WTC11 (cell line): ENCODE data around the gene LY6G5B. TPM values are rescaled to one million over a fixed set of nuclear protein-coding genes. Genes with fewer than 3 reads are reported as not detected.

Source experiments
- ATAC-seq: fragments of 200-7000 bp; cut with Tn5 transposase; 2 replicates; pipeline ENCODE4 v1.10.0; 2021; ENCODE audit warnings: mild to moderate bottlenecking, moderate library complexity
- CTCF ChIA-PET: fragments of 300-600 bp; sonication (Branson Sonifier 250); formaldehyde crosslinking; loops from one replicate; lab custom pipeline; 2021; ENCODE audit warnings: antibody characterized with exemption; lab: Charles Lee
- POLR2A ChIA-PET: fragments of 350-600 bp; sonication (Branson Sonifier 250); formaldehyde crosslinking; loops from one replicate; lab custom pipeline; 2021; ENCODE audit warnings: antibody characterized with exemption; lab: Charles Lee
- DNase-seq: peaks from one replicate; pipeline ENCODE4 v3.0.0; 2021; ENCODE audit warnings: low spot score
- H3K27ac Mint-ChIP-seq: 2 replicates; pipeline ENCODE4 v1.8.0; 2021; ENCODE audit warnings: mixed read lengths
- H3K27me3 Mint-ChIP-seq: 2 replicates; pipeline ENCODE4 v1.8.0; 2021; ENCODE audit warnings: low read depth, mild to moderate bottlenecking, moderate library complexity, mixed read lengths
- H3K36me3 Mint-ChIP-seq: 2 replicates; pipeline ENCODE4 v1.8.0; 2021; ENCODE audit warnings: mixed read lengths
- H3K4me1 Mint-ChIP-seq: 2 replicates; pipeline ENCODE4 v1.8.0; 2022; ENCODE audit warnings: mixed read lengths
- H3K4me3 Mint-ChIP-seq: 2 replicates; pipeline ENCODE4 v1.8.0; 2021; ENCODE audit warnings: mild to moderate bottlenecking, moderate library complexity, mixed read lengths
- H3K9me3 Mint-ChIP-seq: 2 replicates; pipeline ENCODE4 v1.8.0; 2021; ENCODE audit warnings: mixed read lengths
- CREB1 ChIP-seq: sonication (generic); formaldehyde crosslinking; IDR thresholded peaks from 2 replicates; pipeline ENCODE4 v1.8.0; 2023; ENCODE audit warnings: mild to moderate bottlenecking, missing genetic modification reagents
- CREM ChIP-seq: sonication (generic); formaldehyde crosslinking; IDR thresholded peaks from 2 replicates; pipeline ENCODE4 v1.8.1; 2022; ENCODE audit warnings: mild to moderate bottlenecking, missing genetic modification reagents, moderate library complexity
- CTCF ChIP-seq: fragments of 200-600 bp; IDR thresholded peaks from 2 replicates; pipeline ENCODE4 v1.8.0; 2022; ENCODE audit warnings: antibody characterized with exemption
- E2F4 ChIP-seq: sonication (generic); formaldehyde crosslinking; IDR thresholded peaks from 2 replicates; pipeline ENCODE4 v1.8.1; 2022; ENCODE audit warnings: low read depth, mild to moderate bottlenecking, moderate library complexity, missing genetic modification reagents, borderline replicate concordance
- EMX1 ChIP-seq: fragments of 250-450 bp; sonication (Bioruptor Pico); IDR thresholded peaks from 2 replicates; pipeline ENCODE4 v1.8.0; 2021; ENCODE audit warnings: mild to moderate bottlenecking
- ESRRA ChIP-seq: sonication (generic); formaldehyde crosslinking; IDR thresholded peaks from 2 replicates; pipeline ENCODE4 v1.8.1; 2022; ENCODE audit warnings: mild to moderate bottlenecking, missing genetic modification reagents, borderline replicate concordance
- FOXK1 ChIP-seq: sonication (generic); formaldehyde crosslinking; IDR thresholded peaks from 2 replicates; pipeline ENCODE4 v1.8.0; 2022; ENCODE audit warnings: mild to moderate bottlenecking, moderate library complexity, missing genetic modification reagents
- FOXP1 ChIP-seq: sonication (generic); formaldehyde crosslinking; IDR thresholded peaks from 2 replicates; pipeline ENCODE4 v1.8.0; 2022; ENCODE audit warnings: missing genetic modification reagents, mild to moderate bottlenecking, moderate library complexity, borderline replicate concordance
- GABPB1 ChIP-seq: sonication (generic); formaldehyde crosslinking; IDR thresholded peaks from 2 replicates; pipeline ENCODE4 v1.8.1; 2023; ENCODE audit warnings: mild to moderate bottlenecking, missing genetic modification reagents
- GRHL2 ChIP-seq: fragments of 250-450 bp; sonication (Bioruptor Pico); IDR thresholded peaks from 2 replicates; pipeline ENCODE4 v1.8.0; 2022; ENCODE audit warnings: mild to moderate bottlenecking, moderate library complexity; ENCODE audit not compliant: insufficient replicate concordance, severe bottlenecking
- HMGA2 ChIP-seq: fragments of 250-450 bp; sonication (Bioruptor Pico); IDR thresholded peaks from 2 replicates; pipeline ENCODE4 v1.4.0; 2021; ENCODE audit warnings: mild to moderate bottlenecking, moderate library complexity
- HMGXB4 ChIP-seq: sonication (generic); formaldehyde crosslinking; IDR thresholded peaks from 2 replicates; pipeline ENCODE4 v1.8.1; 2023; ENCODE audit warnings: mild to moderate bottlenecking, moderate library complexity, missing genetic modification reagents
- NFE2L1 ChIP-seq: sonication (generic); formaldehyde crosslinking; IDR thresholded peaks from 2 replicates; pipeline ENCODE4 v1.8.1; 2023; ENCODE audit warnings: missing genetic modification reagents
- PREB ChIP-seq: sonication (generic); formaldehyde crosslinking; IDR thresholded peaks from 2 replicates; pipeline ENCODE4 v1.8.1; 2022; ENCODE audit warnings: mild to moderate bottlenecking, missing genetic modification reagents, moderate library complexity, borderline replicate concordance
- RORB ChIP-seq: fragments of 250-450 bp; sonication (Bioruptor Pico); IDR thresholded peaks from 2 replicates; pipeline ENCODE4 v1.9.0; 2021; ENCODE audit warnings: mild to moderate bottlenecking
- TP53 ChIP-seq: sonication (generic); formaldehyde crosslinking; IDR thresholded peaks from 2 replicates; pipeline ENCODE4 v1.8.1; 2023; ENCODE audit warnings: mild to moderate bottlenecking, missing genetic modification reagents
- ZNF219 ChIP-seq: sonication (generic); formaldehyde crosslinking; IDR thresholded peaks from 2 replicates; pipeline ENCODE4 v1.8.0; 2023; ENCODE audit warnings: missing genetic modification reagents, mild to moderate bottlenecking, borderline replicate concordance
- ZNF416 ChIP-seq: fragments of 250-450 bp; sonication (Bioruptor Pico); IDR thresholded peaks from 2 replicates; pipeline ENCODE4 v1.9.0; 2021; ENCODE audit warnings: mild to moderate bottlenecking, inconsistent platforms
- total RNA-seq: library from RNA; stranded (reverse); gene quantifications from 3 replicates; pipeline ENCODE4 v1.2.3, GENCODE V29; 2021
- TF ChIP-seq, protein P1 (sequence below): sonication (generic); formaldehyde crosslinking; IDR thresholded peaks from 2 replicates; pipeline ENCODE4 v1.8.0; 2022; ENCODE audit warnings: mild to moderate bottlenecking, missing genetic modification reagents

The LY6G5B gene
- total RNA-seq, 1 experiment from 2014 or later = 15.7 TPM

DNA sequence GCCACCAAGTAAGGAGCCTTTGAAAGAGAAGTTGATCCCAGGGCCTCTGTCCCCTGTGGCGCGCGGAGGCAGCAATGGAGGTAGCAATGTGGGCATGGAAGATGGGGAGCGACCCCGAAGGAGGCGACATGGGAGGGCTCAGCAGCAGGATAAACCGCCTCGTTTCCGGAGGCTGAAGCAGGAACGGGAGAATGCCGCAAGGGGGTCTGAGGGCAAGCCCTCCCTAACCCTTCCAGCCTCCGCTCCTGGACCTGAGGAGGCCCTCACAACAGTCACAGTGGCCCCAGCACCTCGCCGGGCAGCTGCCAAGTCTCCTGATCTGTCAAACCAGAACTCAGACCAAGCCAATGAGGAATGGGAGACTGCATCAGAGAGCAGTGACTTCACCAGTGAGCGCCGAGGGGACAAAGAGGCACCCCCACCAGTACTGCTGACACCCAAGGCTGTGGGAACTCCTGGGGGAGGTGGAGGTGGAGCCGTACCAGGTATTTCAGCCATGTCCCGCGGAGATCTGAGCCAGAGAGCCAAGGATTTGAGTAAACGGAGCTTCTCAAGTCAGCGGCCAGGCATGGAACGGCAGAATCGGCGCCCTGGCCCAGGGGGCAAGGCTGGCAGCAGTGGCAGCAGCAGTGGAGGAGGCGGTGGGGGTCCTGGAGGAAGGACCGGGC lies 37.4 kb upstream of the LY6G5B start:
- H3K9me3 Mint-ChIP-seq = no peaks in the 10 kb centered on the region
- H3K27ac Mint-ChIP-seq = peak overlapping the region; percentile 82
- CTCF ChIA-PET = no interaction called here
- no peaks in the 10 kb centered on the region for H3K4me1 Mint-ChIP-seq
- H3K36me3 Mint-ChIP-seq = peaks cover 92% of the 10 kb centered on the region
- TF ChIP-seq FOXK1 (CRISPR knock-in tag) = 0 out of 2 replicates have a peak, but pooled peaks have one; percentile 32
- TF ChIP-seq FOXP1 (CRISPR knock-in tag) = peak; percentile 38; the same call in 1 of the 2 replicates
- TF ChIP-seq E2F4 (CRISPR knock-in tag) = no peak
- POLR2A ChIA-PET = interaction anchor here (0.6 kb wide), 1 partner anchor 19 kb away, joined by 4 read pairs; no protein-coding TSS in a partner anchor
- H3K4me3 Mint-ChIP-seq = no peak overlapping the region
- no peak for DNase-seq
- H3K27me3 Mint-ChIP-seq = no peaks in the 10 kb centered on the region; the same call in 1 of the 2 replicates
- ATAC-seq = no peak

- TF ChIP-seq EMX1 (no peak), PREB (CRISPR knock-in tag) (no peak), RORB (no peak), ZNF416 (CRISPR knock-in tag) (no peak), HMGXB4 (CRISPR knock-in tag) (no peak), CREM (CRISPR knock-in tag) (no peak), CTCF (no peak), GRHL2 (CRISPR knock-in tag) (no peak), CREB1 (CRISPR knock-in tag) (no peak)
- TF ChIP-seq, protein P1, sequence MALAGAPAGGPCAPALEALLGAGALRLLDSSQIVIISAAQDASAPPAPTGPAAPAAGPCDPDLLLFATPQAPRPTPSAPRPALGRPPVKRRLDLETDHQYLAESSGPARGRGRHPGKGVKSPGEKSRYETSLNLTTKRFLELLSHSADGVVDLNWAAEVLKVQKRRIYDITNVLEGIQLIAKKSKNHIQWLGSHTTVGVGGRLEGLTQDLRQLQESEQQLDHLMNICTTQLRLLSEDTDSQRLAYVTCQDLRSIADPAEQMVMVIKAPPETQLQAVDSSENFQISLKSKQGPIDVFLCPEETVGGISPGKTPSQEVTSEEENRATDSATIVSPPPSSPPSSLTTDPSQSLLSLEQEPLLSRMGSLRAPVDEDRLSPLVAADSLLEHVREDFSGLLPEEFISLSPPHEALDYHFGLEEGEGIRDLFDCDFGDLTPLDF (CRISPR knock-in tag) = no peak
- H3K4me3 Mint-ChIP-seq = no peak overlapping the region
- H3K4me1 Mint-ChIP-seq = no peaks in the 10 kb centered on the region
- no peak overlapping the region for H3K27ac Mint-ChIP-seq
- ATAC-seq (no peak), DNase-seq (no peak)
- H3K36me3 Mint-ChIP-seq = peaks cover 86% of the 10 kb centered on the region
- ChIA-PET CTCF (interaction anchor here (1.4 kb wide), 1 partner anchor 82 kb away, joined by 4 read pairs; no protein-coding TSS in a partner anchor), POLR2A (interaction anchor here (0.6 kb wide), 1 partner anchor 18 kb away, joined by 4 read pairs; no protein-coding TSS in a partner anchor)
- no peaks in the 10 kb centered on the region for H3K9me3 Mint-ChIP-seq
- H3K27me3 Mint-ChIP-seq = no peaks in the 10 kb centered on the region; the same call in 1 of the 2 replicates
Observed at GRCh38 chr6:31633447-31633846, 36.3 kb upstream of the LY6G5B start.

DNA sequence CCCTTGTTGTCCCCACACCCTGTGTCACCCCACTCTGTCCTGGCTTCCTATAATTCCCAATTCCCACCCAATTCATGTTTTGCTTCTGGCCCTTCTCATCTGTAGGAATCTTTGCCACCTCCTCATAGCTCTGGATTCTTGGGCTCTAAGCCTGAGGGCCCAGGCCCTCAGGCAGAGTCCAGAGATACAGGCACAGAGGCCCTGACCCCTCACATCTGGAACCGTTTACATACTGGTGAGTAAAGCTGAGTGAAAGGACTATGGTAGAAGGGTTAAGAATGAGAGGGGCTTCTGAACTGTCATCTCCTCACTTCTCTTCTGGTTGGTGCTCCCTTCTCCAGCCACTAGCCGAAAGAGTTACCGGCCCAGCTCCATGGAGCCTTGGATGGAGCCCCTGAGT lies 35.6 kb upstream of the LY6G5B start:
- Mint-ChIP-seq H3K4me1 (no peaks in the 10 kb centered on the region), H3K27ac (peak overlapping the region; percentile 79; the same call in 1 of the 2 replicates), H3K36me3 (peaks cover 79% of the 10 kb centered on the region), H3K9me3 (no peaks in the 10 kb centered on the region), H3K4me3 (no peak overlapping the region), H3K27me3 (no peaks in the 10 kb centered on the region; the same call in 1 of the 2 replicates)
- DNase-seq (no peak), ATAC-seq (no peak)
- POLR2A ChIA-PET = interaction anchor here (1.1 kb wide), 1 partner anchor 18 kb away, joined by 5 read pairs; no protein-coding TSS in a partner anchor
- TF ChIP-seq ZNF416 (CRISPR knock-in tag) (no peak), HMGA2 (no peak), CREB1 (CRISPR knock-in tag) (no peak), ESRRA (CRISPR knock-in tag) (no peak), NFE2L1 (no peak), RORB (no peak), GABPB1 (CRISPR knock-in tag) (no peak), ZNF219 (CRISPR knock-in tag) (no peak), TP53 (no peak)
- CTCF ChIA-PET = interaction anchor here (1.4 kb wide), 1 partner anchor 83 kb away, joined by 4 read pairs; no protein-coding TSS in a partner anchor
